ENCODE results near the gene KCNJ18. TPM values are rescaled to one million over a fixed set of nuclear protein-coding genes. Genes with fewer than 3 reads are reported as not detected.

Gene KCNJ18
- total RNA-seq, 1 experiment from 2014 or later: not detected

- H3K36me3 ChIP-seq (ENCODE audit: control insufficient read depth, insufficient read depth, low read length): no peaks in the 10 kb centered on the region
- H3K4me1 ChIP-seq (ENCODE audit: control insufficient read depth, insufficient read depth, low read length): no peaks in the 10 kb centered on the region
- intact Hi-C loops (cut with micrococcal nuclease; ENCODE audit: unreplicated experiment) (no loop called here), in situ Hi-C loops (cut with HindIII; ENCODE audit: low pct_unique_long_range_greater_than_20kb, low sequenced_read_pairs) (no loop called here)
- H3K4me3 ChIP-seq (ENCODE audit: low read depth in 2 of 2, low read length in 2 of 2): no peak overlapping the region
- no peak overlapping the region for H3K27ac ChIP-seq (ENCODE audit: low read length)
- no peaks in the 10 kb centered on the region for H3K27me3 ChIP-seq (ENCODE audit: control insufficient read depth, insufficient read depth, low read length)
- ChIA-PET CTCF (no interaction called here), POLR2A (no interaction called here)
- no peak for ATAC-seq
- no peak for TF ChIP-seq POLR2AphosphoS5 (IDR thresholded peaks at IDR 0.05; ENCODE audit: low read depth, low read length)
- no peak for TF ChIP-seq TCF7L2 (IDR thresholded peaks at IDR 0.05; ENCODE audit: low read depth, low read length)
- no peak for TF ChIP-seq REST (IDR thresholded peaks at IDR 0.05; ENCODE audit: insufficient read depth in 1 of 2, low read depth in 2 of 2, low read length in 1 of 2)
- no peak for TF ChIP-seq SIN3A (IDR thresholded peaks at IDR 0.05; ENCODE audit: borderline replicate concordance, insufficient read depth, low read depth, low read length)
- TF ChIP-seq, protein P1, sequence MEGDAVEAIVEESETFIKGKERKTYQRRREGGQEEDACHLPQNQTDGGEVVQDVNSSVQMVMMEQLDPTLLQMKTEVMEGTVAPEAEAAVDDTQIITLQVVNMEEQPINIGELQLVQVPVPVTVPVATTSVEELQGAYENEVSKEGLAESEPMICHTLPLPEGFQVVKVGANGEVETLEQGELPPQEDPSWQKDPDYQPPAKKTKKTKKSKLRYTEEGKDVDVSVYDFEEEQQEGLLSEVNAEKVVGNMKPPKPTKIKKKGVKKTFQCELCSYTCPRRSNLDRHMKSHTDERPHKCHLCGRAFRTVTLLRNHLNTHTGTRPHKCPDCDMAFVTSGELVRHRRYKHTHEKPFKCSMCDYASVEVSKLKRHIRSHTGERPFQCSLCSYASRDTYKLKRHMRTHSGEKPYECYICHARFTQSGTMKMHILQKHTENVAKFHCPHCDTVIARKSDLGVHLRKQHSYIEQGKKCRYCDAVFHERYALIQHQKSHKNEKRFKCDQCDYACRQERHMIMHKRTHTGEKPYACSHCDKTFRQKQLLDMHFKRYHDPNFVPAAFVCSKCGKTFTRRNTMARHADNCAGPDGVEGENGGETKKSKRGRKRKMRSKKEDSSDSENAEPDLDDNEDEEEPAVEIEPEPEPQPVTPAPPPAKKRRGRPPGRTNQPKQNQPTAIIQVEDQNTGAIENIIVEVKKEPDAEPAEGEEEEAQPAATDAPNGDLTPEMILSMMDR (IDR thresholded peaks at IDR 0.05): no peak
- DNase-seq (ENCODE audit: low read depth, low spot score): no peak
- no TSS peak for BruUV-seq (replicated peaks)
- H3K9me3 ChIP-seq (ENCODE audit: control insufficient read depth, insufficient read depth, low read depth, low read length): no peaks in the 10 kb centered on the region
Observed at GRCh38 chr17:21687136-21687953, 5.0 kb upstream of the KCNJ18 start.

GRCh38 chr17:21688293-21688949 is 3.9 kb upstream of the KCNJ18 start:
- no peaks in the 10 kb centered on the region for H3K27me3 ChIP-seq (ENCODE audit: control insufficient read depth, insufficient read depth, low read length)
- H3K4me3 ChIP-seq (ENCODE audit: low read depth in 2 of 2, low read length in 2 of 2): no peak overlapping the region
- ChIA-PET CTCF (no interaction called here), POLR2A (no interaction called here)
- in situ Hi-C loops (cut with HindIII; ENCODE audit: low pct_unique_long_range_greater_than_20kb, low sequenced_read_pairs): no loop called here
- TF ChIP-seq SIN3A (IDR thresholded peaks at IDR 0.05; ENCODE audit: borderline replicate concordance, insufficient read depth, low read depth, low read length): no peak
- TF ChIP-seq REST (IDR thresholded peaks at IDR 0.05; ENCODE audit: insufficient read depth in 1 of 2, low read depth in 2 of 2, low read length in 1 of 2): no peak
- TF ChIP-seq TCF7L2 (IDR thresholded peaks at IDR 0.05; ENCODE audit: low read depth, low read length): no peak
- TF ChIP-seq POLR2AphosphoS5 (IDR thresholded peaks at IDR 0.05; ENCODE audit: low read depth, low read length): no peak
- TF ChIP-seq, protein P1 (IDR thresholded peaks at IDR 0.05): no peak
- DNase-seq (ENCODE audit: low read depth, low spot score) (no peak), ATAC-seq (no peak)
- no peaks in the 10 kb centered on the region for H3K9me3 ChIP-seq (ENCODE audit: control insufficient read depth, insufficient read depth, low read depth, low read length)
- no TSS peak for BruUV-seq (replicated peaks)
- no peaks in the 10 kb centered on the region for H3K36me3 ChIP-seq (ENCODE audit: control insufficient read depth, insufficient read depth, low read length)
- H3K27ac ChIP-seq (ENCODE audit: low read length): no peak overlapping the region
- intact Hi-C loops (cut with micrococcal nuclease; ENCODE audit: unreplicated experiment): no loop called here
- H3K4me1 ChIP-seq (ENCODE audit: control insufficient read depth, insufficient read depth, low read length): no peaks in the 10 kb centered on the region
